Measurements from ENCODE around the gene FANCG.

- TF ChIP-seq, protein P1, sequence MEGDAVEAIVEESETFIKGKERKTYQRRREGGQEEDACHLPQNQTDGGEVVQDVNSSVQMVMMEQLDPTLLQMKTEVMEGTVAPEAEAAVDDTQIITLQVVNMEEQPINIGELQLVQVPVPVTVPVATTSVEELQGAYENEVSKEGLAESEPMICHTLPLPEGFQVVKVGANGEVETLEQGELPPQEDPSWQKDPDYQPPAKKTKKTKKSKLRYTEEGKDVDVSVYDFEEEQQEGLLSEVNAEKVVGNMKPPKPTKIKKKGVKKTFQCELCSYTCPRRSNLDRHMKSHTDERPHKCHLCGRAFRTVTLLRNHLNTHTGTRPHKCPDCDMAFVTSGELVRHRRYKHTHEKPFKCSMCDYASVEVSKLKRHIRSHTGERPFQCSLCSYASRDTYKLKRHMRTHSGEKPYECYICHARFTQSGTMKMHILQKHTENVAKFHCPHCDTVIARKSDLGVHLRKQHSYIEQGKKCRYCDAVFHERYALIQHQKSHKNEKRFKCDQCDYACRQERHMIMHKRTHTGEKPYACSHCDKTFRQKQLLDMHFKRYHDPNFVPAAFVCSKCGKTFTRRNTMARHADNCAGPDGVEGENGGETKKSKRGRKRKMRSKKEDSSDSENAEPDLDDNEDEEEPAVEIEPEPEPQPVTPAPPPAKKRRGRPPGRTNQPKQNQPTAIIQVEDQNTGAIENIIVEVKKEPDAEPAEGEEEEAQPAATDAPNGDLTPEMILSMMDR (IDR thresholded peaks at IDR 0.05), result no peak
- no peak for TF ChIP-seq ZNF263 (CRISPR knock-in tag; IDR thresholded peaks at IDR 0.05; ENCODE audit: low read depth)
- no peak for TF ChIP-seq ZNF232 (CRISPR knock-in tag; IDR thresholded peaks at IDR 0.05)
- TF ChIP-seq RORB (CRISPR knock-in tag; IDR thresholded peaks at IDR 0.05), result no peak
- TF ChIP-seq NR1H2 (CRISPR knock-in tag; IDR thresholded peaks at IDR 0.05), result no peak
- TF ChIP-seq USF2 (CRISPR knock-in tag; IDR thresholded peaks at IDR 0.05), result no peak
- TF ChIP-seq CBFB (CRISPR knock-in tag; IDR thresholded peaks at IDR 0.05; ENCODE audit: low read depth), result no peak
- TF ChIP-seq, protein P2, sequence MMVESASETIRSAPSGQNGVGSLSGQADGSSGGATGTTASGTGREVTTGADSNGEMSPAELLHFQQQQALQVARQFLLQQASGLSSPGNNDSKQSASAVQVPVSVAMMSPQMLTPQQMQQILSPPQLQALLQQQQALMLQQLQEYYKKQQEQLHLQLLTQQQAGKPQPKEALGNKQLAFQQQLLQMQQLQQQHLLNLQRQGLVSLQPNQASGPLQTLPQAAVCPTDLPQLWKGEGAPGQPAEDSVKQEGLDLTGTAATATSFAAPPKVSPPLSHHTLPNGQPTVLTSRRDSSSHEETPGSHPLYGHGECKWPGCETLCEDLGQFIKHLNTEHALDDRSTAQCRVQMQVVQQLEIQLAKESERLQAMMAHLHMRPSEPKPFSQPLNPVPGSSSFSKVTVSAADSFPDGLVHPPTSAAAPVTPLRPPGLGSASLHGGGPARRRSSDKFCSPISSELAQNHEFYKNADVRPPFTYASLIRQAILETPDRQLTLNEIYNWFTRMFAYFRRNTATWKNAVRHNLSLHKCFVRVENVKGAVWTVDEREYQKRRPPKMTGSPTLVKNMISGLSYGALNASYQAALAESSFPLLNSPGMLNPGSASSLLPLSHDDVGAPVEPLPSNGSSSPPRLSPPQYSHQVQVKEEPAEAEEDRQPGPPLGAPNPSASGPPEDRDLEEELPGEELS (CRISPR knock-in tag; IDR thresholded peaks at IDR 0.05), result no peak
- no peak for TF ChIP-seq FOXK1 (CRISPR knock-in tag; IDR thresholded peaks at IDR 0.05)
- TF ChIP-seq E2F1 (CRISPR knock-in tag; IDR thresholded peaks at IDR 0.05), result no peak
These were observed 50.5 kb downstream of the FANCG start for GRCh38 chr9:35029241-35029640.

All from WTC11 (cell line).